GM12878 (cell line): ENCODE data around the gene NR6A1. TPM values are rescaled to one million over a fixed set of nuclear protein-coding genes. Genes with fewer than 3 reads are reported as not detected.

Experiments used
- E2F4 ChIP-seq: IDR thresholded peaks from 2 replicates; pipeline ENCODE4 v1.6.1; 2012; ENCODE audit warnings: low read depth, low read length, improper control_type of control experiment
- JUNB ChIP-seq: IDR thresholded peaks from 2 replicates; pipeline ENCODE4 v1.6.1; 2016; ENCODE audit warnings: antibody characterized with exemption, mild to moderate bottlenecking
- KLF5 ChIP-seq: fragments of 450-650 bp; IDR thresholded peaks from 2 replicates; pipeline ENCODE4 v1.6.1; 2014; ENCODE audit warnings: mild to moderate bottlenecking; ENCODE audit not compliant: partially characterized antibody
- MYC ChIP-seq: IDR thresholded peaks from 2 replicates; pipeline ENCODE4 v1.6.1; 2011; ENCODE audit warnings: mild to moderate bottlenecking, low read length, moderate library complexity, inconsistent platforms; ENCODE audit not compliant: insufficient read depth, insufficient replicate concordance, insufficient read length, severe bottlenecking
- NRF1 ChIP-seq: conservative IDR thresholded peaks from 2 replicates; pipeline ENCODE4 v1.6.1; 2011; ENCODE audit warnings: mild to moderate bottlenecking, low read depth, low read length, improper control_type of control experiment
- POLR2AphosphoS2 ChIP-seq: IDR thresholded peaks from 2 replicates; pipeline ENCODE4 v1.6.1; 2011; ENCODE audit warnings: low read depth, mild to moderate bottlenecking, low read length, improper control_type of control experiment, moderate library complexity
- POU2F2 ChIP-seq: IDR thresholded peaks from 3 replicates; pipeline ENCODE4 v1.6.1; 2011; ENCODE audit warnings: low read depth, mild to moderate bottlenecking, low read length, borderline replicate concordance
- SKIL ChIP-seq: fragments of 450-650 bp; IDR thresholded peaks from 2 replicates; pipeline ENCODE4 v1.6.1; 2017; ENCODE audit warnings: mild to moderate bottlenecking, low read depth, inconsistent platforms; ENCODE audit not compliant: poor library complexity, severe bottlenecking
- SUPT20H ChIP-seq: IDR thresholded peaks from 2 replicates; pipeline ENCODE4 v1.6.1; 2011; ENCODE audit warnings: low read depth, mild to moderate bottlenecking, low read length, moderate library complexity, borderline replicate concordance; ENCODE audit not compliant: control insufficient read depth
- SUZ12 ChIP-seq: fragments of 200-600 bp; sonication (generic); IDR thresholded peaks from one replicate; pipeline ENCODE4 v1.6.1; 2018; ENCODE audit warnings: antibody characterized with exemption, mild to moderate bottlenecking; ENCODE audit not compliant: unreplicated experiment
- TAF1 ChIP-seq: IDR thresholded peaks from 2 replicates; pipeline ENCODE4 v1.6.1; 2011; ENCODE audit warnings: mild to moderate bottlenecking, low read depth, low read length, borderline replicate concordance
- TARDBP ChIP-seq: IDR thresholded peaks from 2 replicates; pipeline ENCODE4 v1.6.1; 2016; ENCODE audit warnings: borderline replicate concordance
- TCF3 ChIP-seq: IDR thresholded peaks from 2 replicates; pipeline ENCODE4 v1.6.1; 2012; ENCODE audit warnings: low read depth, mild to moderate bottlenecking, low read length, borderline replicate concordance; ENCODE audit not compliant: insufficient read depth
- YBX1 ChIP-seq: fragments of 450-650 bp; IDR thresholded peaks from 2 replicates; pipeline ENCODE4 v1.6.1; 2016; ENCODE audit warnings: antibody characterized with exemption
- ZBED1 ChIP-seq: IDR thresholded peaks from 2 replicates; pipeline ENCODE4 v1.6.1; 2016; ENCODE audit warnings: borderline replicate concordance
- ZNF384 ChIP-seq: IDR thresholded peaks from 2 replicates; pipeline ENCODE4 v1.6.1; 2012; ENCODE audit warnings: low read depth, mild to moderate bottlenecking, low read length, improper control_type of control experiment, borderline replicate concordance
- polyA plus RNA-seq, 11 experiments: library from polyadenylated mRNA; depleted of rRNA in 4 of 11; unstranded in 6 of 11; stranded (reverse) in 5 of 11; fragments of >200 nt; fragmentation: Nextera tagmentation in 4 of 11; fragmentation: Illumina TruSeq in 1 of 11; extraction: Ambion mirVana in 4 of 11; extraction: Trizol in 1 of 11; gene quantifications; 1 replicate in 1 of 11; 2 replicates in 10 of 11; pipeline versions ENCODE4 v1.2.1 to v1.2.3, GENCODE V29; 2011 to 2016; ENCODE audit warnings: inconsistent platforms in 2 of 11, missing spikeins in 2 of 11, low read depth in 1 of 11
- total RNA-seq, 4 experiments: library from RNA; depleted of rRNA in 3 of 4; stranded (reverse); fragments of >200 nt in 3 of 4; fragmentation: Illumina TruSeq in 1 of 4; extraction: Trizol in 1 of 4; gene quantifications; 2 replicates each; pipeline versions ENCODE4 v1.2.1 to v1.2.3, GENCODE V29; 2013 to 2021

Gene NR6A1
- total and polyA plus RNA-seq, 10 of the 15 experiments (the other 5 are each of a cell fraction or from before 2014, with no cell fraction given) = 1.2 to 9.2 (median 4.6) TPM

GRCh38 chr9:124757616-124758015 lies 13.5 kb downstream of the NR6A1 start (continued):
- TF ChIP-seq SKIL = no peak
- TF ChIP-seq KLF5 = no peak
- no peak for TF ChIP-seq POU2F2
- no peak for TF ChIP-seq TAF1
- no peak for TF ChIP-seq TCF3
- no peak for TF ChIP-seq ZNF384
- TF ChIP-seq SUPT20H = no peak
- TF ChIP-seq NRF1 = no peak
- no peak for TF ChIP-seq JUNB
- TF ChIP-seq YBX1 = no peak
- no peak for TF ChIP-seq TARDBP
- no peak for TF ChIP-seq POLR2AphosphoS2
- TF ChIP-seq ZBED1 = no peak
- no peak for TF ChIP-seq SUZ12
- TF ChIP-seq E2F4 = no peak
- no peak for TF ChIP-seq MYC
- TF ChIP-seq, all 136 proteins: peak for 0
